ENCODE measurements around the gene NPB.
A peak's percentile ranks its signal among the peaks of the same experiment; 100 is the strongest.

Gene NPB

DNA sequence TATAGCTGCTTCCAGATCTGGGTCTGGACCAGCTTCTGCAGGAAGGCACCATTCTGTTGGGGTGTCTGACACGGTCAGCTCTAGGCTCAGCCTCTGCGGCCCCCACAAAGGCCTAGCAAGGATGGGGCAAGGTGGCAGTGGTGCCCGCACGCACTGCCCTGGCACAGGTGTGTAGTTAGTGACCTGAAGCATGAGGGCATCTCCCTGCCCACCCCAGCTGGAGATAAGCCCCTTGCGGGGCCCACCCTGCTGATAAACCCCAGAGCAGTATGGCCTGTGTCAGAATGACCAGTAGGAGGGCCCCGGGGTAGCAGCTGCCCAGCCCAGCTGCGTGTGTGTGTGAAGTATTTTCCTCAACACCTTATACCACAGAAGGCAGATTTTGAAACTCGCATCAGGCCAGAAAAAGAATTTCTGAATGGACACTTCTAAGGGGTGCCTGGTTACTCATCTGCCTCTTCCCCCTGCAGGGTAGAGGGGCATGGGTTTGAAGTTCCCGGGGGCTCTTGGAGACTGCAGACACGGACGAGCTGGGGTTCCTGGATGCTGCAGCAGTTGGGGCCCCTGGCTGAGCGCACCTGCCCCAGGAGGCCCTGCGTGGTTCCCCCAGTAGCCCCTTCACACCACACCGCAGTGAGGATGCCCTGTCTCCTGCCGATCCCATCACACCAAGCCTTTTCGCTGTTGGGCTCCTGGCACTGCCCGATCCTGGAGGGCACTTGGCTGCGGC is 35.4 kb upstream of the NPB start:
- TF ChIP-seq, protein P1, sequence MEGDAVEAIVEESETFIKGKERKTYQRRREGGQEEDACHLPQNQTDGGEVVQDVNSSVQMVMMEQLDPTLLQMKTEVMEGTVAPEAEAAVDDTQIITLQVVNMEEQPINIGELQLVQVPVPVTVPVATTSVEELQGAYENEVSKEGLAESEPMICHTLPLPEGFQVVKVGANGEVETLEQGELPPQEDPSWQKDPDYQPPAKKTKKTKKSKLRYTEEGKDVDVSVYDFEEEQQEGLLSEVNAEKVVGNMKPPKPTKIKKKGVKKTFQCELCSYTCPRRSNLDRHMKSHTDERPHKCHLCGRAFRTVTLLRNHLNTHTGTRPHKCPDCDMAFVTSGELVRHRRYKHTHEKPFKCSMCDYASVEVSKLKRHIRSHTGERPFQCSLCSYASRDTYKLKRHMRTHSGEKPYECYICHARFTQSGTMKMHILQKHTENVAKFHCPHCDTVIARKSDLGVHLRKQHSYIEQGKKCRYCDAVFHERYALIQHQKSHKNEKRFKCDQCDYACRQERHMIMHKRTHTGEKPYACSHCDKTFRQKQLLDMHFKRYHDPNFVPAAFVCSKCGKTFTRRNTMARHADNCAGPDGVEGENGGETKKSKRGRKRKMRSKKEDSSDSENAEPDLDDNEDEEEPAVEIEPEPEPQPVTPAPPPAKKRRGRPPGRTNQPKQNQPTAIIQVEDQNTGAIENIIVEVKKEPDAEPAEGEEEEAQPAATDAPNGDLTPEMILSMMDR (IDR thresholded peaks at IDR 0.05; ENCODE audit: low read depth, low read length): no peak
- no peak overlapping the region for H3K4me3 ChIP-seq (replicated peaks in 1 of 2; ENCODE audit: low read depth in 2 of 2, low read length in 2 of 2)
- peak; percentile 39 to 43 for DNase-seq (ENCODE audit: low read depth in 2 of 2)

- DNase-seq (ENCODE audit: low read depth in 2 of 2): peak; percentile 62 to 79
- H3K4me3 ChIP-seq (replicated peaks in 1 of 2; ENCODE audit: low read depth in 2 of 2, low read length in 2 of 2): no peak overlapping the region
- TF ChIP-seq, protein P1 (IDR thresholded peaks at IDR 0.05; ENCODE audit: low read depth, low read length): no peak
Observed at GRCh38 chr17:81867170-81867990, 34.7 kb upstream of the NPB start.

DNA sequence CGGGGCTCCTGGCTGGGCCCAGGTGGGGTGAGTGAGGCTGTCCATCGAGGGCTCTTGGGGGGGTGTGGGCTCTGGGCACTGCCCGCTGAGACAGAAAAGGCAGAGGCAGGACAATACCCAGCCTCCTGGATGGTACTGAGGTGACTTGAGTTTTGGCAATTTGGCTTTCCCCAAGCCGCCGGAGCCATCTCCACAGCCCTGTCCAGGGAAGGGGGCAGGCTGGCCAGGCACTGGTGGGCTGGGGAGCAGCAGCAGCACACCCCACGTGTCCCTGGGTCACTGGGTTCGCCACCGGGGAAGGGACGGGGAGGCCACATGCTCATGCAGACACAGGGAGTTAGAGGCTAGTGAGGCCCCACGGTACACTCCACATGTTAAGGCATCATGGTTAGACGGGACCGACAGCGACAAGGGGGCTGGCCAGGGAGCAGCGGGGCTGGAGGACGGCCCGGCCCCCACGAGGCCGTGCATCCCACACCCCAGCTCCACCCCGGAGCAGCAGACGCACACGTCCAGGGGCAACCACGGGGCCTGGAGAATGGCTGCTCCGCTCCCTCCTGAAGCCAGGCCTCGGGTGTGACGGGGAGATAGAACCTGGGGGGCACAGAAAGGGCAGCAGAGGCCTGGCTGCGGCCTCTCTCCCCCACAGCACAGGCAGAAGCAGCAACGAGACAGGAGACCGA is 33.9 kb upstream of the NPB start:
- H3K4me3 ChIP-seq (replicated peaks in 1 of 2; ENCODE audit: low read depth in 2 of 2, low read length in 2 of 2): no peak overlapping the region
- TF ChIP-seq, protein P1 (IDR thresholded peaks at IDR 0.05; ENCODE audit: low read depth, low read length): no peak
- no peak for DNase-seq (ENCODE audit: low read depth in 2 of 2)

DNA sequence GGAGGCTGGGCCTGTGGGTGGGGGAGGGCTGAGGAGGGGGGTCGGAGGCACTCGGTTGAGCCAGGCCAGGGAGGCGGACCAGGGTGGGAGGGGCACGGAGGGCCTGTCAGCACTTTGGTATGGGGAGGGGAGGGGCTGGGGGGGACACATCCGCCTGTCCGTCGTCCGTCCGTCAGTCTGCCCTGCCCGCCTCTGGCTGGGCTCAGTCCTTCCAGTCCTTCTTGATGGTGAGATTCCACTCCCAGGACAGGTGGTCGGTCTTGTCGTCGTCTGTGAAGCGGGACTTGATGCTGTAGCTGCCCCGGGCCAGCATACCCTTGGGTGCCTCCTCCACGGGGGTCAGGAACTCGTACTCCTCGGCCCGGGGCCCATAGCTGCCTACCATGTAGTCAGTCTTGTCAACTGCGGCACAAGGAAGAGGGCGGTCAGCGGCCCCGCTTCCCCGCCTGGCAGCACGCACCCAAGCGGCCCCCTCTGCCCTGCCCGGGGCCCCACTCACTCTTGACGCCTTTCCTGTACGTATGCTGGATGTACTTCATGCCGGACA is 33.3 kb upstream of the NPB start:
- H3K4me3 ChIP-seq (replicated peaks in 1 of 2; ENCODE audit: low read depth in 2 of 2, low read length in 2 of 2): peak overlapping the region; percentile 5 to 84
- DNase-seq (ENCODE audit: low read depth in 2 of 2): peak; percentile 87 to 91
- TF ChIP-seq, protein P1 (IDR thresholded peaks at IDR 0.05; ENCODE audit: low read depth, low read length): no peak

GRCh38 chr17:81869221-81870130 is 32.6 kb upstream of the NPB start:
- H3K4me3 ChIP-seq (replicated peaks in 1 of 2; ENCODE audit: low read depth in 2 of 2, low read length in 2 of 2): peak overlapping the region; percentile 78 to 84
- TF ChIP-seq, protein P1 (IDR thresholded peaks at IDR 0.05; ENCODE audit: low read depth, low read length): peak; percentile 68
- DNase-seq (ENCODE audit: low read depth in 2 of 2): peak; percentile 47 to 55

Measured in cardiac fibroblast (primary cell).